GM10266 (cell line): ENCODE measurements around the gene CRYBG1.

Experiments
- DNase-seq: peaks from one replicate; pipeline ENCODE4 v3.0.0; 2012; ENCODE audit errors: extremely low spot score
- CTCF ChIP-seq: IDR thresholded peaks from 2 replicates; pipeline ENCODE4 v1.5.1; 2012; ENCODE audit warnings: mild to moderate bottlenecking, low read depth; ENCODE audit not compliant: control insufficient read depth, insufficient read depth; ENCODE audit errors: missing control alignments

CRYBG1 gene

DNA sequence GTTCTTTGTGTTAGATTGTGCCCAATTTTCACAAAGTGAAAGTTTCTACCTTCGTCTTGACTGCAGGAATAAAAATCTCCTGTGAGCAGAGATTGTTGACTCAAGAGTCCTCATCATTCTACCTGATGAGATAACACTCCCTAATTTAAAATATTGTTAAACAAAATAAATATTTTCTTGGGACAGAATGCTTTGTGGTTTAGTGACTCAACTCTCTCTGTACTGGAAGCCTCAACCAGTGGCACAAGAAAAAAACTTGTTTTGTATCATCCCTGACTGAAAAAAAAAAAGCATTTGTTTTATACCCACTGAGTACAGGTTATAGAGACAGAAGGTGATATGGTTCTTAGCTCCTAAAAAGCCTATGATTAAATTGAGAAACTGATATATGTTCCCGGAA lies 78.9 kb downstream of the CRYBG1 start:
- no peak for TF ChIP-seq CTCF
- no peak for DNase-seq

- no peak for TF ChIP-seq CTCF
- no peak for DNase-seq
Observed at GRCh38 chr6:106440546-106440945, 80.0 kb downstream of the CRYBG1 start.

GRCh38 chr6:106442395-106442794 lies 81.9 kb downstream of the CRYBG1 start:
- no peak for TF ChIP-seq CTCF
- DNase-seq = no peak

DNA sequence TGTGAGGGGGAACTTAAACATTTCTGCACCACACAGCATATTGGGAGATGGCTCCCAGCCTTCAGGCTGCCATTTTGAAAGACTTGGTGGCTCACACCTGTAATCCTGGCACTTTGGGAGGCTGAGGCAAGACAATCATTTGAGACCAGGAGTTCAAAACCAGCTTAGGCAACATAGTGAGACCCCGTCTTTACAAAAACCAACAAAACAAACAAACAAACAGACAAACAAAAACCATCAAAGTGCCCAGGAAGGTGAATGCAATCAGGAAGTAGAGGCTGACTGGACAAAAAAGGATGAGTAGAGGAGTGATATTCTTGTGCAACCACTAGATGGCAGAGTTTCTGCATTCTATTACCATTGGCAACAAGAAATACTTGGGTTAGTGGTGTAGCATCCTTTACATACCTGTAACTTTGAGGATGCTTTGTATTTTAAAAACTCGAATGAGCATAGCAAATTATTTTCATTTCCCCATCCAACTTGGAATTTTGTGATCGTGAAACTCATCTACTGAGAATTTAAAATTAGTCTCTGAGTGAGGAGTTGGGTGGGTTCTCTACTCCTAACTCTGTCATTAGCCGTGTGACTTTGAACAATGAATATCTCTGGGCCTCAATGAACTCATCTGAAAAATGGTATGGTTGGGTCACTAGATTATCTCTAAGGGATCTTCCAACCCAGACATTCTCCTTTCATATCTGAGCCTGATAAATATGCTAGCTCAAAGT lies 84.4 kb downstream of the CRYBG1 start:
- peak; percentile 70 for DNase-seq
- peak; percentile 58 for TF ChIP-seq CTCF

DNA sequence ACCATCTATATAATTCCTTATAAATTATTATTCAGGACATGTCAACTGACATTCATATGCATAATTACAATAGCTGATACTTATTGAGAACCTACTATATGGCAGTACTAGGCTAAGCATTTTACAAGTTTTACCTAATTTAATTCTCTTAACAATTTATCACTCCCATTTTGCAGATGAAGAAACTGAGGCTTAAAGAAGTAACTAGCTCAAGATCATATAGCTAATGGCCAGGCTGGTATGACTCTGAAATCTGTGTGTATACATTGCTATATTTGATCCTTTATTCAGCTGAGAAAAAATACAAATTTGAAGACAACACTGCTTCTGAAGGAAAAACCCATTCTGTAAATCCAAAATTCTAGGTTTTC lies 85.0 kb downstream of the CRYBG1 start:
- DNase-seq = no peak
- no peak for TF ChIP-seq CTCF

- peak; percentile 41 for TF ChIP-seq CTCF
- DNase-seq = peak; percentile 32
Observed at GRCh38 chr6:106446287-106446885, 85.9 kb downstream of the CRYBG1 start.

DNA sequence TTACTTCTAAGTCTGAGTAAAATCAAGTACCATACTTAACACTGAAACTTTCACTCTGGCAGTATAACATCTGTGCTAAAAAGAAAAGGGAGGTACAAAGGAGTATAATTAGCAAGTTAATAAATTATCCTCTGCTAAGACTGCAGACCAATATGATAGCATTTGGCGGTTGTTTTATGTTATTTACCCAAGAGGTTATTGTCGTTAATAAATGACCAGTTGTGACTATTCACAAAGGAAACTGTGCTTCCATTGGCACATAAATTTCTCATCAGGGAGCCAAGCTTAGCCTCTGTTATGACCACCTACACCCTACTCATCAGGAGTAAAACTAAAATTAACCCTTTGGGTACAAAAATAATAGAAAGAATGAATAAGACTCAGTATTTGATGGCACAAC lies 86.5 kb downstream of the CRYBG1 start:
- no peak for TF ChIP-seq CTCF
- no peak for DNase-seq
